GM10266 (cell line): ENCODE data around the gene SELENOP.

Experiments
- DNase-seq: peaks from one replicate; pipeline ENCODE4 v3.0.0; 2012; ENCODE audit errors: extremely low spot score
- CTCF ChIP-seq: IDR thresholded peaks from 2 replicates; pipeline ENCODE4 v1.5.1; 2012; ENCODE audit warnings: mild to moderate bottlenecking, low read depth; ENCODE audit not compliant: control insufficient read depth, insufficient read depth; ENCODE audit errors: missing control alignments

SELENOP gene

DNA sequence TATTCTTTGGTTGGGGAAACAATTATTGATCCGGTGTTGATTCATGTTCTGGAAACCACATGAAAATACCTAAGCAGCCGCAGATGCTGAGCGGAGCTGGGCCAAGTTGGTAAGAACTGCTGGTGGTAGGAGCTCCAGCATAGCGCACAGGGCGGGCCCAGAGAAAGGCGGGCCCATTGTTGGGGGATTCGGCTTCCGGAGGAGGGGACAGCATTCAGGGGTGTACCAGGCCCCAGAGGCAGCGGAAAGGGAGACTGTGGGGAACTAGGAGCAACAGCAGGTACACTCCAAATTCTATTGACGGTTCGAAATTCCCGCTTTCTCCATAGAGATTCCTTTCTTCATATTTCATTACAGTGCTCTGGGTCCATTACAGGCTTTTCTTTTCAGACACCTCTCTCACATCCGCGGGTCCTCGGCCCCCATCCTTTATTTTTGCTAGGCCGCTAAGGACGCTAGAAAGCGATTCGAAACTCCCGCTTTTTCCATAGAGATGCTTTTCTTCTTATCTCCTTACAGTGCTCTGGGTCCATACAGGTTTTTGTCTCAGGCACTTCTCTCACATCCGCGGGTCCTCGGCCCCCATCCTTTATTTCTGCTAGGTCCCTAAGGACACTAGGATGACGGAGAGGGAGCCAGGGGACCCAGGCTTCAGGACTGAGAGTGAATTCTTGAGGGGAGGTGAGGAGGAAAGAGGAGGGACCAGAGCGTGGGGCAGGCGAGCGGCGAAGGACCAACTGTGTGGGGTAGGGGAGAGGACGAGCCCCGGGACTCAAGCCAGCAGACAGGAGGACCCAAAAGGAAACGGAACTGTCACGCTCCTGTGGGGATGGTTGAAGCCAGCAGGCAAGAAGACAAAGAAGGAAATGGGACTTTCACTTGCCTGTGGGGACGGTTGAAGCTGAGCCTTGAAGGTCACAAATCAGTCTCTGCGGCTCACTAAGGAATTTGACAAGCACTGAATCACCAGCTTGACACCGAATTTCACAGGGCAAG, 54.8 kb downstream of the SELENOP start, which contains the start of gene CCDC152:
Gene CCDC152 (plus strand): TSS at position 213 of the 996 bp plus-strand sequence. CDS start 2,304 bp downstream, outside the sequence.
- peak; percentile 62 for DNase-seq

GRCh38 chr5:42753099-42753498, 58.6 kb downstream of the SELENOP start:
- no peak for DNase-seq
- no peak for TF ChIP-seq CTCF

More for the DNA sequence above, 54.8 kb downstream of the SELENOP start, which contains the start of gene CCDC152:
- TF ChIP-seq CTCF = no peak

GRCh38 chr5:42751044-42751443, 60.6 kb downstream of the SELENOP start:
- no peak for DNase-seq
- no peak for TF ChIP-seq CTCF

DNA sequence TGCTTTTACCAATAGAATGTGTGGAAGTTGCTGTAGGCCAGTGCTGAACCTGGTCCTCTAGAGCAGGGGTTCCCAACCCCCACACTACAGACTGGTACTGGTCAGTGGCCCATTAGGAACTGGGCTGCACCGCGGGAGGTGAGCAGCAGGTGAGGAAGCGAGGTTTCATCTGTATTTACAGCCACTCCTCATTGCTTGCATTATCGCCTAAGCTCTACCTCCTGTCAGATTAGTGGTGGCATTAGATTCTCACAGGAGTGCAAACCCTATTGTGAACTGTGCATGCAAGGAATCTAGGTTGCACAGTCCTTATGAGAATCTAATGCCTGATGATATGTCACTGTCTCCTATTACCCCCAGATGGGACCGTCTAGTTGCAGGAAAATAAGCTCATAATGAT, 61.2 kb downstream of the SELENOP start:
- DNase-seq = no peak
- no peak for TF ChIP-seq CTCF
